HG02571 (cell line): ENCODE results near the gene MSANTD2.

Source experiments
- ATAC-seq: cut with Tn5 transposase; IDR thresholded peaks from one replicate; pipeline ENCODE4 v1.9.1; 2021; ENCODE audit warnings: mild to moderate bottlenecking, moderate library complexity; ENCODE audit not compliant: unreplicated experiment

Gene MSANTD2

GRCh38 chr11:124821995-124822730 is 22.0 kb upstream of the MSANTD2 start:
- ATAC-seq, result no peak

GRCh38 chr11:124817036-124817435 is 16.8 kb upstream of the MSANTD2 start:
- no peak for ATAC-seq

- no peak for ATAC-seq
Observed at GRCh38 chr11:124814739-124815138, 14.5 kb upstream of the MSANTD2 start.

- no peak for ATAC-seq
Observed at GRCh38 chr11:124812876-124813275, 12.7 kb upstream of the MSANTD2 start.

- ATAC-seq, result no peak
Observed at GRCh38 chr11:124811399-124812125, 11.4 kb upstream of the MSANTD2 start.

- no peak for ATAC-seq
Observed at GRCh38 chr11:124807660-124808270, 7.6 kb upstream of the MSANTD2 start.

GRCh38 chr11:124807201-124807600 is 7.0 kb upstream of the MSANTD2 start:
- ATAC-seq, result no peak

- no peak for ATAC-seq
Observed at GRCh38 chr11:124804884-124805283, 4.7 kb upstream of the MSANTD2 start.

- ATAC-seq, result no peak
Observed at GRCh38 chr11:124801636-124802312, 1.6 kb upstream of the MSANTD2 start.

GRCh38 chr11:124801014-124801413 is 808 bp upstream of the MSANTD2 start:
- no peak for ATAC-seq

- ATAC-seq, result peak; percentile 42
Observed at GRCh38 chr11:124799348-124800225, 619 bp downstream of the MSANTD2 start.

- ATAC-seq, result no peak
Observed at GRCh38 chr11:124798991-124799347, 1.2 kb downstream of the MSANTD2 start.

- no peak for ATAC-seq
Observed at GRCh38 chr11:124796312-124796711, 3.9 kb downstream of the MSANTD2 start.

GRCh38 chr11:124793466-124794278 is 6.5 kb downstream of the MSANTD2 start:
- ATAC-seq, result peak; percentile 62

GRCh38 chr11:124791626-124792341 is 8.4 kb downstream of the MSANTD2 start:
- ATAC-seq, result peak; percentile 53

GRCh38 chr11:124788521-124788920 is 11.7 kb downstream of the MSANTD2 start:
- ATAC-seq, result no peak

GRCh38 chr11:124784051-124784450 is 16.2 kb downstream of the MSANTD2 start:
- ATAC-seq, result no peak

- ATAC-seq, result no peak
Observed at GRCh38 chr11:124783002-124783401, 17.2 kb downstream of the MSANTD2 start.

- ATAC-seq, result no peak
Observed at GRCh38 chr11:124779568-124779967, 20.6 kb downstream of the MSANTD2 start.
